SKM-1 treated with dmso at 0.1 percent for 144 hours (cell line): Measurements from ENCODE around the gene ZNF253.
"Not testable (repeated sequence)": the region's sequence is repeated elsewhere in the genome, so short reads cannot be mapped to it uniquely, and the experiment has no call there.

Source experiments
- DNase-seq: peaks from one replicate; lab custom pipeline; 2025; ENCODE audit not compliant: unreplicated experiment; lab: John Stamatoyannopoulos, UW

The ZNF253 gene

DNA sequence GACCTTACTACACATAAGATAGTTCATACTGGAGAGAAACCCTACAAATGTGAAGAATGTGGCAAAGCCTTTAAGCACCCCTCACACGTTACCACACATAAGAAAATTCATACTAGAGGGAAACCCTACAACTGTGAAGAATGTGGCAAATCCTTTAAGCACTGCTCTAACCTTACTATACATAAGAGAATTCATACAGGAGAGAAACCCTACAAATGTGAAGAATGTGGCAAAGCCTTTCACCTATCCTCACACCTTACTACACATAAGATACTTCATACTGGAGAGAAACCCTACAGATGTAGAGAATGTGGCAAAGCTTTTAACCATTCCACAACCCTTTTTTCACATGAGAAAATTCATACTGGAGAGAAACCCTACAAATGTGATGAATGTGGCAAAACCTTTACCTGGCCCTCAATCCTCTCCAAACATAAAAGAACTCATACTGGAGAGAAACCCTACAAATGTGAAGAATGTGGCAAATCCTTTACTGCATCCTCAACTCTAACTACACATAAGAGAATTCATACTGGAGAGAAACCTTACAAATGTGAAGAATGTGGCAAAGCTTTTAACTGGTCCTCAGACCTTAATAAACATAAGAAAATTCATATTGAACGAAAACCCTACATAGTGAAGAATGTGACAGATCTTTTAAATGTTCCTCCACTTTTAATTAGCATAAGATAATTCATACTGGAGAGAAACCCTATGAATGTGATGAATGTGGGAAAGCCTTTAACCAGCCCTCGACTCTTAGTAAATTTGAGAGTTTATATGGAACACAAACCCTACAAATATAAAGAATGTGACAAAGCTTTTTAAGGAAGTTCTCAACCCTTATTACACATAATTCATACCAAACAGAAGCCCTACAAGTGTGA is 26.6 kb downstream of the ZNF253 start:
- DNase-seq = not testable (repeated sequence)

DNA sequence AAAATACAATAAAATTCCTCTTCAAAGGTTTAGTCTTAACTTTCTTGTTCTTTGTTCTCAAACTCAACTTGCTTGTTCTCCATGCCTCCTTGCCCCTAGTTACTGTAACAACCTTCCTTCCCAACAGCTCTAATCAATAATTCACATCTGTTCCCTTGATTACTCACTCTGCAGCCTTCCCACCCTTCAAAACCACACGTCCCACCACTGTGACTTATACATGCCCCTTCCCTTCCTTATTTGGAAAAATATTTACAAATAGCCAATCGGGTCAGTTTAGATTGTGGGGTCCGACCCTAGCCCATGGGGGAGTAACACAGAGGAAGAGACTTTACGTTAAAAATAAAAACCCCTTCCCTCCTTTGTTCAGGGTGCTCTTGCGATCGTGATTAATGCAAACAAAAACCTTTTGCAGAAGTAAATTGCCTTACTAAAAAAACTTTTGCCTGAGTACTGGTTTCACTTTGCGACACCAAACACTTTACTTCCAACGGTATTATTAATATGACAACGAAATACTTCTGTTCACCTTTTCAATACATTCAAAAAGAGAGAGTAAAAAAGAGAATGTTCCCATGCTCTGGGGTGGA is 34.6 kb downstream of the ZNF253 start:
- DNase-seq = no peak

DNA sequence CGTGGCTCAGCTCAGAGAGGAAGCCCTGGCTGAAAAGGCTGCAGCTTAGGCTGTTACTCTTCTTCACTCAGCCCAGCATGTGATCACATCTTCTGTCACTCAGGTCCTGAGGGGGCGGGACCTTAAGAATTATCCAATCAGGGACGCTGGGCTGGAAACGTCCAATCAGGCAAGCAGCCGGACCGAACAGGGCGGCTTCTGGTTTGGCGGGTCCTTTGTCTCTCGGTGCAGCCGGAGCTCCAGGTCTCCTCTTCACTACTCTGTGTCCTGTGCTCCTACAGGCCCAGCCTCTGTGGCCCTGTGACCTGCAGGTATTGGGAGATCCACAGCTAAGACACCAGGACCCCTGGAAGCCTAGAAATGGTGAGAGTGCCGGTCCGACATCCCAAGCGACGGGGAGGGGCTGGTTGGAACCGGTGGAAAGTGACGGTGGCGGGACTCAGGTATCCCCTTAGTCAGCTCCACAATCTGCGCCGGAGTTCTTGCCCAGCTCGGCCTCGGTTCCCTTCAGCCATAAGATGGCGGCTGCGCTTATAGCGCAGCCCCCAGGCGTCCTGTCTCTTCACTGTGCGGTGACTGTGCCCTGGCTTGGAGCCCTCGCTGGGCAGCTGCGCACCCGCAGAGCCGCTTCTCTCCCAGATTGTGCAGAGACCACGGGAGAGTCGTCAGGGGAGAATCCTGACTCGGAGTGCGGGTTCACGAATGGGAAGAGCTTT is 35.2 kb downstream of the ZNF253 start, which contains the start of gene ZNF93:
TSS of gene ZNF93 (plus strand) at position 218 of the 716 bp plus-strand sequence. CDS start at position 361, 143 bp downstream.
- DNase-seq = no peak

DNA sequence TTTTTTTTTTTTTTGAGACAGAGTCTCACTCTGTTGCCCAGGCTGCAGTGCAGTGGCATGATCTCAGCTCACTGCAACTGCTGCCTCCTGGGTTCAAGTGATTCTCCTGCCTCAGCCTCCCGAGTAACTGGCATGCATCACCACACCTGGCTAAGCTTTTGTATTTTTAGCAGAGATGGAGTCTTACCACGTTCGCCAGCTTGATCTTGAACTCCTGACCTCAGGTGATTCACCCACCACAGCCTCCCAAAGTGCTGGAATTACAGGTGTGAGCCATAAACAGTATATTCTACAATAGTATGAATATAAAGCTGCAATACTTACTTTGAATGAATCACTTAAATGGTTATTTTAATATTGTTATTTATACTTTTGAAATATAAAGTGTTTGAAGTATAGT is 41.9 kb downstream of the ZNF253 start:
- not testable (repeated sequence) for DNase-seq

DNA sequence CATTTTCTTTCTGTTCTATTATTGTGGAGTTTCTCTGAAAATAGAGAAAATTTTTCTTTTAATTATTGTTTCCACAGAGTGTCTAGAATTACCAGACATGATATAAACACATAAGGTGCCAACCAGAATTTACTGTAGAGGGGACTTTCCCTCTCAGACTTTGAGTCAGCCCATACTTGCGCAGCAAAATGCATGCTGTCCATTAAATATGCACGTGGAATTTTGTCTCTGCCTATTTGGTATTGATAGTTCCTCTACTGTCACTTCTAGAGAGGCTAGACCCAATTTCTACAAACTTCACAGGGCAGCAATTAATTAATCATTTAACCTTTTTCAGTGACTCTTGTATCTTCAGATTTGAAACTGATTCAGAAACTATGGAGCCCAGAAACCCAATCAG is 44.0 kb downstream of the ZNF253 start:
- no peak for DNase-seq

DNA sequence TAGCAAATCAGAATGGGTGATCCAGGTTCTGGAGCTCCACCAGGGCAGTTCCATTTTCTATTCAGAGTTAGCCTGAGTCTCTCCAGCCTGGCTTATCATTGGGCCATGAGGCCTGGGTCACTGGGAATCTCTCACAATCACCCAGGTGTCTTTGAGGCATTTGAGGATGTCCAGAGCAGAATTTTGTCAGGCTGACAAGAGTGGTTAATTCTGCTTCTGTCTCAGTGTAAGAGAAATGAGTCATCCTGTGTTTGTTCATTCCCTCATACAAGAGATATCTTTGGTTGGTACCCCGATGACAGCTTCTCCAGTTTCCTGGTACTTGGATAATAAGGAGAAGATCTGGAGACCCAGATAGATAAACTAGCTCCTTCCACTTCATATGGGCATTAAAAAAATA is 45.5 kb downstream of the ZNF253 start:
- no peak for DNase-seq

DNA sequence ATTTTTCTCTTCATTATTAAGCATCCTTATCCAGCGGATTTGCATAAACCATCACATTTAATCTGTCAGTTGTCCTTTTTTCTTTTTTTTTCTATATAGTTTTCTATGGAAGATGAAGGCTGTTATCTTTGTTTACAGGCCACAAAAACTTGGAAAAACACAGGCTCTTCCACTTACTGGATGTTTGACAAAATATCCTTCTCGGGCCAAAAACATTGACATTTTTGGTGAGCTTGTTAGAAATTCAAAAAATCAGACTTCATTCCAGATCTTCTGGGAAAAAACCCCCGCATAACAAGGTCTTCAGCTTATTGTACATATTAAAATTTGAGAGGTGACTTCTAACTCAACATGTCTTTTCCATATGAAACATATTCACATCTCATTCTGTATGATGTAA is 48.9 kb downstream of the ZNF253 start:
- no peak for DNase-seq

DNA sequence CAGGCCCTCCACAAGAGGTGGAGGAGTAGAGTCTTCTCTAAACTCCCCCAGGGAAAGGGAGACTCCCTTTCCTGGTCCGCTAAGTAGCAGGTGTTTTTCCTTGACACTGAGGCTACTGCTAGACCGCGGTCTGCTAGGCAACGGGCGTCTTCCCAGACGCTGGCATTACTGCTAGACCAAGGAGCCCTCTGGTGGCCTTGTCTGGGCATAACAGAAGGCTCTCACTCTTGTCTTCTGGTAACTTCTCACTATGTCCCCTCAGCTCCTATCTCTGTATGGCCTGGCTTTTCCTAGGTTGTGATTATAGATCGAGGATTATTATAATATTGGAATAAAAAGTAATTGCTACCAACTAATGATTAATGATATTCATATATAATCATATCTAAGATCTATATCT is 64.7 kb downstream of the ZNF253 start:
- peak; percentile 2 for DNase-seq

DNA sequence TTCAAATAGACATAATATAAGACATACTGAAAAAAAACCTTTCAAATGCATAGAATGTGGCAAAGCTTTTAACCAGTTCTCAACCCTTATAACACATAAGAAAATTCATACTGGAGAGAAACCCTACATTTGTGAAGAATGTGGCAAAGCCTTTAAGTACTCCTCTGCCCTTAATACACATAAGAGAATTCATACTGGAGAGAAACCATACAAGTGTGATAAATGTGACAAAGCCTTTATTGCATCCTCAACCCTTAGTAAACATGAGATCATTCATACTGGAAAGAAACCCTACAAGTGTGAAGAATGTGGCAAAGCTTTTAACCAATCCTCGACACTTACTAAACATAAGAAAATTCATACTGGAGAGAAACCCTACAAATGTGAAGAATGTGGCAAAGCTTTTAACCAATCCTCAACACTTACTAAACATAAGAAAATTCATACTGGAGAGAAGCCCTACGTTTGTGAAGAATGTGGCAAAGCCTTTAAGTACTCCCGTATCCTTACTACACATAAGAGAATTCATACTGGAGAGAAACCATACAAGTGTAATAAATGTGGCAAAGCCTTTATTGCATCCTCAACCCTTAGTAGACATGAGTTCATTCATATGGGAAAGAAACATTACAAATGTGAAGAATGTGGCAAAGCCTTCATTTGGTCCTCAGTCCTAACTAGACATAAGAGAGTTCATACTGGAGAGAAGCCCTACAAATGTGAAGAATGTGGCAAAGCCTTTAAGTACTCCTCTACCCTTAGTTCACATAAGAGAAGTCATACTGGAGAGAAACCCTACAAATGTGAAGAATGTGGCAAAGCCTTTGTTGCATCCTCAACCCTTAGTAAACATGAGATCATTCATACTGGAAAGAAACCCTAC is 68.0 kb downstream of the ZNF253 start:
- not testable (repeated sequence) for DNase-seq

DNA sequence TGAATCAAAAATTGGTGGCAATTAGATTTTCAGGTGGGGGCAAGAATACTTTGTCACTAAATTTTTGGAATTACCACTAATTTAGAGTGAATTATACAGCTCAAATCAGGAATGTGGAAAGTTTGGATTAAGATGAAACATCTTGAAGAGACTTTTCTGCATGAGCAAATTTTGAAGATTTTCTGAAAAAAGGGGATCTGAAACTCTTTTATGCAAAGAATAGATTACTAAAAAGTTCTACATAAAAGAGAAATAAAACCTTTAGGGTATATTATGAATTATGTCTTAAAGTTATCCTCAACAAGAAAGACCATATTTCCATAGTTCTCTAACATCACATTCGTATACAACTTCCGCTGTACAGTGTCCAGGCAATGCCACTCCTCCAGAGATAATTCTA is 71.7 kb downstream of the ZNF253 start:
- no peak for DNase-seq

DNA sequence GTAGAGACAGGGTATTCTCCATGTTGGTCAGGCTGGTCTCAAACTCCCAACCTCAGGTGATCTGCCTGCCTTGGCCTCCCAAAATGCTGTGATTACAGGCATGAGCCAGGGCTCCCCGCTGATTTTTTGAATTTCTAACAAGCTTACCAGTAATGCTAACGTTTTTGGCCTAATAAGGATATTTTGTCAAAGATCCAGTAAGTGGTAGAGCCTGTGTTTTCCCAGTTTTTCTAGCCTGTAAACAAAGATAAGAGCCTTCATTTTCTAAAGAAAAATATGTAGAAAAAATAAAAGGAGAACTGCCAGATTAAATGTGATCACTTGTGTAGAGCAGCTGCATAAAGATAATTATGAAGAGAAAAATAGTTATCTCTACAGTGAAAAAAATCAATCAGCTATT is 72.8 kb downstream of the ZNF253 start:
- DNase-seq = no peak

DNA sequence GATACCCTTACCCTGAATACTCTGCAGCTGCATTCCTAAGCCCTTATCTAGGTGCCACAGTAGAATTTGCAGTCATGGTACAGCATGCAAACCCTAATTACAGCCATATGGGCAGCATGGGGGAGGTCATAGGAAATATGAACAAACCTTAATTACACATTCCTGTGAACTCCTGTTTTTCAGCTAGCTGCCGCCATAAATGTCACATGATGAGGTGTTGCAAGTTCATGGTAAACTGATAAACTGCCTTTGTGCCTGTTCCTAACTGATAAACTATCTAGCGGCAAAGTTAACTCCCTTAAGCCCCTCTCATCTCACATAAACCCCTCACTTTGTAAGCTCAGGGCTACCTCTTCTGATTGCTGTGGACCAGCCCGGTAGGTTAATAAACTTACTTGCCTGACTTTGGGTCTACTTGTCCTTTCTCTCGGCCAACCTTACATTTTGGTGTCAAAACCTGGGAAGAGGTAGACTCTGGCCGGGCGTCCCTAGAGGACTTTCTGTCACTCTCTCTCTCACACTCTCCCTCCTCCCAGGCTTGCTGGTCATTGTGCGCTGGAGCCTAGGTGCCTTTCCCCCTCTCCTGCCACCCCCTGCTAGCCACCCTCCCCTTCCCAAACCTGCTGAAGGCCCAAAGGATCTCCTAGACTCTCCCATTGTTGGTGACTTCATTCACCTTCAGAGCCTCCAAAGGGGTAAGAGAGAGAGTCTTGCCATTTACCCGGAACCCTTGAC is 78.3 kb downstream of the ZNF253 start:
- no peak for DNase-seq
